ENCODE results near the gene RRP15.

RRP15 gene

GRCh38 chr1:218364028-218364710 is 79.1 kb downstream of the RRP15 start:
- no peak for DNase-seq

- DNase-seq = no peak
Observed at GRCh38 chr1:218365226-218365999, 80.3 kb downstream of the RRP15 start.

GRCh38 chr1:218366322-218367052 is 81.4 kb downstream of the RRP15 start:
- no peak for DNase-seq

GRCh38 chr1:218367118-218367517 is 82.0 kb downstream of the RRP15 start:
- DNase-seq = no peak

- no peak for DNase-seq
Observed at GRCh38 chr1:218368686-218369085, 83.6 kb downstream of the RRP15 start.

GRCh38 chr1:218369688-218370511 is 84.8 kb downstream of the RRP15 start:
- DNase-seq = no peak

- DNase-seq = no peak
Observed at GRCh38 chr1:218371927-218372672, 87.0 kb downstream of the RRP15 start.

GRCh38 chr1:218374401-218375353 is 89.6 kb downstream of the RRP15 start:
- no peak for DNase-seq

GRCh38 chr1:218376722-218377121 is 91.6 kb downstream of the RRP15 start:
- DNase-seq = no peak

- peak; percentile 76 for DNase-seq
Observed at GRCh38 chr1:218377143-218377660, 92.1 kb downstream of the RRP15 start.

GRCh38 chr1:218380125-218380977 is 95.3 kb downstream of the RRP15 start:
- DNase-seq = no peak

- DNase-seq = no peak
Observed at GRCh38 chr1:218382261-218382660, 97.2 kb downstream of the RRP15 start.

- DNase-seq = no peak
Observed at GRCh38 chr1:218383051-218383450, 98.0 kb downstream of the RRP15 start.

GRCh38 chr1:218383681-218384080 is 98.6 kb downstream of the RRP15 start:
- DNase-seq = no peak

- DNase-seq = no peak
Observed at GRCh38 chr1:218384581-218384993, 99.5 kb downstream of the RRP15 start.
